Head of caudate nucleus (tissue), 42 donors: ENCODE results near the gene JSRP1.

Experiments
- DNase-seq, 42 donors: peaks; one replicate each; pipeline versions ENCODE4 v3.0.0 to v3.0.0-alpha.2; 2020 to 2021; ENCODE audit warnings: mixed read lengths in 7 of 42
- intact Hi-C: fragments of 100-400 bp; cut with DNase I; formaldehyde crosslinking; loops from one replicate; pipeline ENCODE4 v1.15.0; 2022

JSRP1 gene

GRCh38 chr19:2270423-2271233 is 14.4 kb upstream of the JSRP1 start:
- intact Hi-C loops, result loop anchor here (5.0 kb wide), 1 partner anchor 47 kb away; no protein-coding TSS in a partner anchor
- DNase-seq, result peak; percentile 30 to 88 (median 74)

- DNase-seq, result peak in 5 of 42 donors; percentile 12 to 62 (median 30)
- intact Hi-C loops, result loop anchor here (5.0 kb wide), 1 partner anchor 47 kb away; no protein-coding TSS in a partner anchor
Measured at GRCh38 chr19:2270157-2270422, 13.9 kb upstream of the JSRP1 start.

GRCh38 chr19:2269244-2270156 is 13.3 kb upstream of the JSRP1 start:
- intact Hi-C loops, result loop anchor here (5.0 kb wide), 1 partner anchor 48 kb away; no protein-coding TSS in a partner anchor
- DNase-seq, result peak; percentile 94 to 99 (median 98)

GRCh38 chr19:2268861-2269243 is 12.6 kb upstream of the JSRP1 start:
- intact Hi-C loops, result no loop called here
- no peak for DNase-seq

DNA sequence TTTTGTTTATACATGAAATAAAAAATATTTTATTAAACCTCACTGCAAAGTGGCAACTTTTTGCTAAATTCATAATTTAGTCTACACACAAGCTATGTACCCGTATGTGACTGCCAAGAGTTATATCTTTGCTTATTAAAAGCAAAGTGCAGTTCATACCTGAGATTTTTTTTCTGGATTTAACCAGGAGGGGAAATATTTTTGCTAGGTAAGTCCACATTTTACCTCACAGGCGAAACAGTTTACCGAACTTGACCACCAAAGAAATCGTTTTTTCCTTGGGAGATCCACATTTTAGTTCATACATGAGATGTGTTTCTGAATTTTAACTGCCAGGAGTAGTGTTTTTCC is 12.2 kb upstream of the JSRP1 start:
- intact Hi-C loops, result no loop called here
- DNase-seq, result no peak

DNA sequence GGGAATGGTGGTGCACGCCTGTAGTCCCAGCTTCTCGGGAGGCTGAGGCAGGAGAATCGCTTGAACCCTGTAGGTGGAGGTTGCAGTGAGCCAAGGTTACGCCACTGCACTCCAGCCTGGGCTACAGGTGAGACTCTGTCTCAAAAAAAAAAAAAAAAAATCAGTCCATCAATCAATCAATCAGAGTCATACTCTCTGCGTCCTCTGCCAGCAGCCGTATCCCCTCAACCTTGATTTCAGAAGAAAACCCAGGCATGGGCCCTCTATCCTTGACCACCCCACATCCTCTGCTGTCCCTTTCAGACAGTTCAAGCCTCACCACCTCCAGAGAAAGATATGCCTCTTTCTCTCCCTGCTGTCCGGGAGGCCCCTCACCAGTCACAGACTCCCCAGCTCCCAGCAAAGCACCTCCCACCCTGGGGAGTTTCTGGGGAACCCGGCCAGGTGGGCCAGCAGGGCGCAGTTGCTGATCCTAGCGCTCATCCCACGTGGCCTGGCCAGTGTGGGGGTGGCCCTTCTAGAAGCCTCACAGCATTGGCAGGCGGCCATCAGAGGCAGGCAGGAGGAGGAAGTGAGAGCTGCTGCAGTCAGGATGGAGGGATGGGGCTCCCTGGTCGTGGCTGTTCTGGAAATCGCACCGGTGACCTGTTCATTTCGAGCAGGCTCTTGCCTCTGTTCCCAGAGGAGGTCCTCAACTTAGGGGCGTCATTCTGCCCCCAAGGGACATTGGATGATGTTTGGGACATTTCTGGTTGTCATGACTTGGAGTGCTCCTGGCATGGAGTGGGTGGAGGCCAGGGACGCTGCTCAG is 10.2 kb upstream of the JSRP1 start:
- peak; percentile 42 to 82 (median 70) for DNase-seq
- intact Hi-C loops, result no loop called here

GRCh38 chr19:2261438-2262172 is 5.4 kb upstream of the JSRP1 start:
- intact Hi-C loops, result no loop called here
- peak in 9 of 42 donors; percentile 28 to 72 (median 37) for DNase-seq

DNA sequence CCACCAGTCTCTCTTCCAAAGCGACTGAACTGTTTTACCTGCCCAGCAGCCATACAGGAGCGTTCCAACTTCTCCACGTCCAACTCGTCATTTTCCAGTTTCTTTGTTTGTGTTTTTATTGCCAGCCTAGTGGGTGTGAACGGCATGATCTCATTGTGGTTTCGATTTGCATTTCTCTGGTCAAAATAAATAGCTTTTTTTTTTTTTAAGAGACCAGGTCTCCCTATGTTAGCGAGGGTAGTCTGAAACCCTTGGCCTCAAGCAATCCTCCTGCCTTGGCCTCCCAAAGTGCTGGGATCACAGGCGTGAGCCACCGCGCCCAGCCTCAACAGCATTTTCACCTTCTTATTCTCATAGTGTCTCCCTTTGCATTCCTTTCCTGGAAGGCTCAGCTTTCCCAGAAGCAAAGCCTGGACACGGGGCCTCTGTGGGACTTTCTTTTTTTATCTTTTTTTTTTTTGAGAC is 4.2 kb upstream of the JSRP1 start:
- intact Hi-C loops, result no loop called here
- DNase-seq, result no peak

DNA sequence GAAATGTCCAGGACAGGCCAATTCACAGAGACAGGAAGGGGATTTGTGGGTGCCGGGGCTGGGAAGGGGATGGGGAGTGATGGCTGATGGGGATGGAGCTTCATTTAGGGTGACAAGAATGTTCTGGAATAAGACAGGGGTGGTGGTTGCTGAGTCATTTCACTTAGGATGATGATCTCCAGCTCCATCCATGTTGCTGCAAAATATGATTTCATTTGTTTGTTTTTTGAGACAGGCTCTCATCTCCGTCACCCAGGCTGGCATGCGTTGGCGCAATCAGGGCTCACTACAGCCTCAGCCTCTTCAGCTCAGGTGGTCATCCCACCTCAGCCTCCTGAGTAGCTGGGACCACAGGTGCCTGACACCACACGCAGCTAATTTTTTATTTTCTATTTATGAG is 3.1 kb upstream of the JSRP1 start:
- intact Hi-C loops, result no loop called here
- no peak for DNase-seq

DNA sequence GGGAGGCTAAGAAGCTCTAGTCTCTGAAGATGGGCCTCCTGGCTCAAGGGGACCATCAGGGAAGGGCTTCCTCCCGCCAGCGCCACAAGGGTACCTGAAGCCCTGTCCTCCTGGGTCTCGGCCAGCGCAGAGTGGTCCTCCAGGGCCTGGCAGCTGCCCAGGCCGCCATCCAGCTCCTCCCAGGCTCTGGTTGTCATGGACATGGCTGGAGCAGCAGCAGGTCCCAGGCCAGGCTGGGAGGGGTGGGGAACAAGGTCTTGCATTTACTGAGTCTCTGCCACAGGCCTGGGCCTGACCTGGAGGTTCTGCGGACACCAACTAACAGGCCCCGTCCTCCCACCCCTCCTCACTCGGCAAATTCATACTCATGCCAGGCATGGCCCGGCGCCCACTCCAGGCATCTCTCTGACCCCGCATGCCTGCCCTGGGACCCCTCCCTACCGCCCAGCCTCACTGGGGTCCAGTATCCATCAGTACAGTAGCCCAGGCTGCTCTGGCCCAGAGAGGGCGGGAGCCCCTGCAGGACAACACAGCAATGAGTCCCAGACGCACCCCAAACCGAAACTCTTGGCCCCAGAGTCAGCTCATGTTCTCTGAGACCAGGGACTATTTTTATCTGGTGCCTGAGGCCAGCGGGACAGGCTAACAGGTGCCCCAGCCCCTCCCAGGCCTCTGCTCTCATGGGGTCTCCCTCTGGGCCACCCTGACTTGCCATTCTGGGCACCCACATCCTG is 938 bp downstream of the JSRP1 start:
- no peak for DNase-seq
- intact Hi-C loops, result no loop called here

DNA sequence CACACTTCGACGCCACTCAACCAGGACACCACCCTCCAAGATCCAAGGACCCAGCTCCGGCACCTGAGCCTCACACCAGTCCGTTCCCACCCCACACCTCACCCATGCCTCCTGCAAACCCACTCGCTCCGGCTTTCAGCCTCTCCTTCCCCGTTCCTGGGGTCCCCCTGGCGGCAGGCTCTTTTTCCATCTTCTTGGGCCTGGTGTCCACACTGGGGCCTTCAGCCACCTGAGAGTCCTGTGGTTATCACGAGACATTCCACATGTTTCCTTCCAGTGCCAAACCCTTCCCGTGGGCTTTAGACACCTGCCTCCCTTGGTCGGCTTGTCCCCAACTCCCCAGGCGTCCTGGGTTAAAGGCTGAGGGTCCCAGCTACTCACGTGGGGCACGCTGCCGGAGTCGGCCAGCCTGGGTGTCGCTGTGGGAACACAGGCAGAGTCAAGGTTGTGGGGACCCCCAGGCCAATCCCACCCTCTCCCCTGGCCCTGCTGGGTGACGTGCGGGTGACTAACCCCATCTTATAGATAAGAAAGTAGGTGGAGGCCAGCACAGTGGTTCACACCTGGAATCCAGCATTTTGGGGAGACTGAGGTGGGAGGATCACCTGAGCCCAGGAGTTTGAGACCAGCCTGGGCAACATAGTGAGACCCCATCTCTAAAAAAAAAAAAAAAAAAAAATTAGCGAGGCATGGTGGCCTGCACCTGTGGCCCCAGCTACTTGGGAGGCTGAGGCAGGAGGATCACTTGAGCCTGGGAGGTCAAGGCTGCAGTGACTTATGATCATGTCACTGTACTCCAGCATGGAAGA is 1.9 kb downstream of the JSRP1 start:
- no peak for DNase-seq
- intact Hi-C loops, result no loop called here

DNA sequence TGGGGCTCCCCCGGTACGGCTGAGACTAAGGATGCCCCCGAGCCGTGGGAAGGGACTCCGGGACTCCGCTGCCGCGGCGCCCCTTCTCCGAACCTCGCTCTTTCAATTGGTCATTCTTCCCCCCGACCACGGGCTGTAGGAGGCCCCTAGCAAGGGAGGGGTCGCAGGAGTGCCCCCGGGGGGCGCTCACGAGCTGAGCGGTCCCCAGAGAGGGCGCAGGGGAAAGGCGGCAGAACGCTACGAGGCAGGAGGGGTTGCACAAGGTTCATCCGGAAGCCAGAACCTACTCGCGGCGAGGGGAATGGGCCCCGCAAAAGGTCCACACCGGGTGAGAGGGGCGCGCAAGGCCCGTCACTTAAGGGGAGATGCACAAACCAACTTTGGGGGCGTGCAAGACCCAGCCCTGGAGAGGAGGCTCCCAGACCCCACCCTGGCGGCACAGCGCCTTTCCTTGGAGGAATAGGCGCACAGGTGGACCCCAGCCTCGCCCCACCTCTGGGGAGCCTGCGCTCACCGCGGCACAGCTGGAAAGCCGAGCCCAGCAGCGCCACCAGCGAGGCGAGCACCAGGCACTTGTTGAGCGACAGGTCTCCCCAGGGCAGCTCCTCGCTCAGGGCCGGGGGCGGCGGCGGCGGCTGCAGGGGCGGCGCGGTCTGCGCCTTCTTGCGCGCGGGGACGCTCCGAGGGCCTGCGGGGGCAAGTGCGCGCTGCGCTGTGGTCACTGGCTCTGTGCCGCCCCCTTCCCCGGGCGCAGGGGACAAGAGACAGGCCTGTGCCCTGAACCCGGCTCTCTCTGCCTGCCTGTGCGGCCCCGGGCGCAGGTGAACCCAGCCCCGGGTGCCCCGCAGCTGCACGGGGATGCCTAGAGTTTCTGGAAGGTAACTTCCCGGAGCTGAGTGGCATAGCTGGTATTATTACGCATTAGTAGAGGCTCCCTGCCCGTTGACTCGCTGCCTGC is 2.8 kb downstream of the JSRP1 start:
- DNase-seq, result peak in 7 of 42 donors; percentile 41 to 67 (median 53)
- intact Hi-C loops, result no loop called here

GRCh38 chr19:2252797-2253105 is 3.5 kb downstream of the JSRP1 start:
- intact Hi-C loops, result no loop called here

DNA sequence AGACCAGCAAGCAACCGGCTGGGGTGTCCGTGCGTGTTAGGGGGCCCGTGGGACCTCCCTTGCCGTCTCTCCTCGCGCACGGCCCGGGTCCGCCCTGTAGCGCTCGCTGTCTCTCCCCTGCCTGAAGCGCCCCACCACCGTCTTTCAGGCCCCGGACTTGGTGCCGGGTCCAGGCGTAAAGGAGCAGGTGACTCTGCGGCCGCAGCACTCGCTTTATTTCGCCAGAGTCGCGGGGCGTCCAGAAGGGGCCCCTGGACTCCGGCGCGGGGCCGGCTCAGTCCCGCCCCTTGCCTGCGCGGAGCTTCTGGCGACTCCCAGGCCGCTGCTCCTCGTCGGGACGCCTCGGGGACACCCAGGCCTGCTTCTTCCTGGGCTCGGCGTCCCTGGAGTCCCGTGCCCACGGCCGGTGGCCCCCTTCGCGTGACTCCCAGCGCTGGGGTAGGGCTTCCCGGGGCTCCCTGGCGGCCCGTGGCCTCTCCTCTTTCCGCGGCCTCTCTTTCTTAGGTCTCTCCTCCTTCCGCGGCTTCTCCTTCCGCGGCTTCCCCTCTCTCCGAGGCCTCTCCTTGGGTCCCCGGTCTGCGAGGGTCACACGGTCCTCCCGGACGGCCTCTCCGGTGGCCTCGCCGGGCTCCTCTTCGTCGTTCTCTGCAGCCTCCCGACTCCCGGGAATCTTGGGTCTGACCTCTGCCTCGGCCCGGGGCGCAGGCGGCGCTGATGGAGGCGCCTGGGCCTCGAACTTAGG is 4.0 kb downstream of the JSRP1 start:
- no peak for DNase-seq
- intact Hi-C loops, result no loop called here

More at GRCh38 chr19:2252797-2253105, 3.5 kb downstream of the JSRP1 start:
- DNase-seq, result no peak
